Activated T-helper 1 cell treated with anti-CD3 and anti-CD28 coated beads, Interleukin-2, amount 50 U/mL, for 16 hours (primary cell): Measurements from ENCODE around the gene NPFFR2.
"Not testable (repeated sequence)": the region's sequence is repeated elsewhere in the genome, so short reads cannot be mapped to it uniquely, and the experiment has no call there.

ENCODE experiments used
- DNase-seq, 2 donors: peaks; one replicate each; pipeline ENCODE4 v3.0.0-alpha.2; 2020; ENCODE audit warnings: low read depth in 1 of 2, low spot score in 1 of 2

NPFFR2 gene

GRCh38 chr4:72031868-72032608 lies at the start of gene NPFFR2:
Gene NPFFR2, plus strand, starts transcription at chr4:72032000. Its CDS starts 96,592 bp downstream, at chr4:72128592.
- DNase-seq, result no peak

GRCh38 chr4:71992571-71993312 lies 39.1 kb upstream of the NPFFR2 start:
- no peak for DNase-seq

GRCh38 chr4:71994559-71994958 lies 37.2 kb upstream of the NPFFR2 start:
- DNase-seq, result no peak

DNA sequence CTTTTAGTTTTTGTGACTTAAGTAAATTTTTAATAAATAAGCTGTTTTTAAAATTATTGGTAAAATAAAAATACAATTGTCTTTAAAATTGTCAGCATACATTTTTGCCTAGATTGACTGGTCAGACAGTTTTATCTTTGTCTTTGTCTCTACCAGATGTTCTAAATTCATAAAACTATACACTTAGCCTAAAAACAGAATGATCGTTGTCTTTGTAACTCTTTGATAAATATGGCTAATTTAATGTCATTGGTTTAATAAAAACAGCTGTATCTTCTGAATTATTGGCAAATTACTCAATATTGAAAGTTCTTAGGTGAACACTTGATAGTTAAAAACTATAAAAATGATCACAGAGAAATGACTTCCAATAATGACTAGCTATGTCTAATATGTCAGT lies 36.5 kb upstream of the NPFFR2 start:
- no peak for DNase-seq

GRCh38 chr4:72006586-72006985 lies 25.2 kb upstream of the NPFFR2 start:
- no peak for DNase-seq

- DNase-seq, result no peak
Measured at GRCh38 chr4:72011906-72012305, 19.9 kb upstream of the NPFFR2 start.

- DNase-seq, result no peak
Measured at GRCh38 chr4:72016011-72016410, 15.8 kb upstream of the NPFFR2 start.

DNA sequence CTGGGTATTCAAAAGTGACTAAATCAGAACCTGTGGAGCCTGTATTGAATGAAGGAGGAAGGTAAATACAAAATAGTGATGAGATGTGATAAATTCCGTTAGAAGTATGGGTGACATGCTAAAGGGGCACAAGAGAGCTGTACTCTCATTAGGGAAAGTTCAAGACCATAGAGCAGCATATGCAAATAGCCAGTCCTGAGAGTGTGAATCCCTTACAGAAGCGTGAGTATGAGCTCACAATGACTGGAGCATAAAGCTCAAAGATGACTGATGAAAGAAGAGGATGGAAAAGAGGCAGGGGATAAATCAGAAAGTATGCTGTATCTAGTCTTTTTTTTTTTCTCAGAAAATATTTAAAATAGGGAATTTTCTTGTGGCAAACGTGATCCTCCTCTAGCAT lies 12.1 kb upstream of the NPFFR2 start:
- no peak for DNase-seq

DNA sequence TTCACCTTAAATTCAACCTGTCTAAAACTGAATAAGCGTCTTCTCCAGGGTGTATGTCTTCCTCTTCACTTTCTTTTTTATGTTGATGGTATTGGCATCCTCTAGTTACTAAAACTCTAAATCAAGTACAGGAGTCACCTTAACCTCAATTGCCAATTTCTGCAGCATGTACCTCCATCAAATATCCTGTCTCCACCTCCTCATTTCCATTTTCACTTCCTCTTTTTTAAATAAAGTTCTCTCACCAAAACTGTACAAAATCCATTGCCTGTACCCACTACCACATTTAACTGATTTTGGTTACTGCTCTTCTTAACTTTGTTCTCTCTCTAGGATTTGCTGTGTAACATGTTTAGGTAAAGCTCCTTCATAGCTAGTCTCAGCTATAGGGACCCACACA lies 9.2 kb upstream of the NPFFR2 start:
- DNase-seq, result no peak

- DNase-seq, result no peak
Measured at GRCh38 chr4:72055566-72055965, 23.8 kb downstream of the NPFFR2 start.

GRCh38 chr4:72063726-72064125 lies 31.9 kb downstream of the NPFFR2 start:
- no peak for DNase-seq

- no peak for DNase-seq
Measured at GRCh38 chr4:72067051-72067450, 35.3 kb downstream of the NPFFR2 start.

- no peak for DNase-seq
Measured at GRCh38 chr4:72073816-72074215, 42.0 kb downstream of the NPFFR2 start.

GRCh38 chr4:72076562-72076961 lies 44.8 kb downstream of the NPFFR2 start:
- DNase-seq, result no peak

DNA sequence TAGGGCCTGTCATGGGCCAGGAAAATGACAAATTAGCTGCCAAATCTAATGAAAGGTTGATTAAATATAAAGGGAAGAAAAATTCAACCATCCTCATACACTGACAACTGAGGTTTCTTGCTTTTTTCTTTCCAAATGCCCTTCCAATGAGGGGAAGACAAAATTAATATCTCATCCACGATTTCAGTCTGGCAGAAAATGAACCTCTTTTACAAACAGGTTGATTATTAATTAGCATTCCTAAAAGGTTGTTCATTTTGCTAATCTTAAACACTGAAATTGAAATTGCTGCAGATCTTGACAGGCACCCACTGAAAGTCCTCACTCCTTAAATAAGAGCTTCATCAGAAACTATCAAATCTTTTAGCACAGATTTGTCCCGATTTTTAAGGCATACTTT lies 45.5 kb downstream of the NPFFR2 start:
- no peak for DNase-seq

GRCh38 chr4:72084587-72085011 lies 52.8 kb downstream of the NPFFR2 start:
- DNase-seq, result no peak

- DNase-seq, result not testable (repeated sequence)
Measured at GRCh38 chr4:72090606-72091005, 58.8 kb downstream of the NPFFR2 start.

DNA sequence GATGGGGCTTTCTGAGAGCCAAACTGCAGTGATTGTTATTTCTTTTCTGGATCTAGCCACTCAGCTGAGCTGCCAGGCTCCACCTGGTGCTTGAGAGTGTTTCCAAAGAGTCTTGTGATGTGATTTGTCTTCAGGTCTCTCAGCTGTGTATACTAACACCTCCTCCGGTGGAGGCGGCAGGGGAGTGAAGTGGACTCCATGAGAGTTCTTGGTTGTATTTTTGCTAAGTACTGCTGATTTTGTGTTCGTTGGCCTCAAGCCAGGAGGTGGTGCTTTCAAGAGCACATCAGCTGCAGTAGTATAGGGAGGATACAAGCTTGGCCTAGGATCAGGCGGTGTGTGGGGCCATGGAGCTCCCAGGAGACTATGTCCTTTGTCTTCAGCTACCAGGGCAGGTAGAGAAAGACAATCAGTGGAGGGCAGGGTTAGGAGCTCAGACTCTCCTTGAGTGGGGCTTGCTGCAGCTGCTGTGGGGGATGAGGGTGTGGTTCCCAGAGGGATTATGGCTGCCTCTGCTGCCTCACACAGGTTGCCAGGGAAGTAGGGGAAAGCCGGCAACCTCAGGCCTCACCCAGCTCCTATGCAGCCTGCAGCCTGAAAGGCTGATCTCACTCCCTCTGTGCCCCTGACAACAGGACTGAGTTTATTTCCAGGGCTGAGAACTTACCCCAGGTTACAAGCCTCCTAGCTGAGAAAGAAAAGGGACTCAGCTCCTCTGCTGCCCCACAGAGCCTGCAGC lies 62.4 kb downstream of the NPFFR2 start:
- DNase-seq, result no peak

GRCh38 chr4:72107456-72107855 lies 75.7 kb downstream of the NPFFR2 start:
- DNase-seq, result no peak

GRCh38 chr4:72109364-72109763 lies 77.6 kb downstream of the NPFFR2 start:
- DNase-seq, result no peak

DNA sequence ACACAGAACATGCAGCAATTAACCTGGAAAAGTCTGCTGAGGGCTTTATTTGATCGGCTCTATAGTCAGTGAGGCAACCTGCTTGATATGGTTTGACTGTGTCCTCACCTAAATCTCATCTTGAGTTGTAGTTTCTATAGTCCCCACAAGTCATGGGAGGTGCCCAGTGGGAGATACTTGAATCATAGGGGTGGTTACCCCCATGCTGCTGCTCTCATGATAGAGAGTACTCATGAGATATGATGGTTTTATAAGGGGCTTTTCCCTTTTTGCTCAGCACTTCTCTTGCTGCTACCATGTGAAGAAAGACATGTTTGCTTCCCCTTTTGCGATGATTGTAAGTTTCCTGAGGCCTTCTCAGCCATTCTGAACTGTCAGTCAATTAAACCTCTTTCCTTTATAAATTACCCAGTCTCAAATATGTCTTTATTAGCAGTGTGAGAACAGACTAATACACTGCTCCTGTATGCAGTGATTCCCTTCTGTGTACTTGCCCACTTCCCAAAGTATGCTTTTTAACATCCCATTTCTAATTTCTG lies 78.2 kb downstream of the NPFFR2 start:
- DNase-seq, result no peak

DNA sequence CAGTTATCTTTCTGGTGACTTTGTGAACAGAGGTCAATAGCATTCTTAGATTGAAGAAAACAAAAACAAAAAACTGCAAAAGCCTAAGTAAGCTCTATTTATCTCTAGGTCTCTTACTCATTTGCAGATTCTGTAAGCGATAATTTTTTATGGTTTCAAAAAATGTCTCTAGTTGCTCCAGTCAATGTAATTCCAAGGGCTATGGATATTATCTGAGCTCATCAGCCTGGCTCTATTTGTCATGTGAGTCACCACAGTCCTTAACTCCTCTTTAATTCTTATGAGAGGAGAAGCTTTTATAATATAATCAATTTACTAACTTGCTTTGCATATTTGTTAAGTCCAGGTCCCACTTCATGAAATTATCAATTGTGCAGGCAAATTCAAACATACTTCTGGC lies 79.1 kb downstream of the NPFFR2 start:
- no peak for DNase-seq
